Measurements from ENCODE around the gene ARMC3. TPM values are rescaled to one million over a fixed set of nuclear protein-coding genes. Genes with fewer than 3 reads are reported as not detected.
"Not testable (repeated sequence)": the region's sequence is repeated elsewhere in the genome, so short reads cannot be mapped to it uniquely, and the experiment has no call there.

The ARMC3 gene
- 10 to 100 TPM in 1 of 5 donors, 1 to 10 TPM in 4; 1.6 to 10.5 (median 7.7) TPM for polyA plus RNA-seq (ENCODE audit: insufficient read depth in 1 of 5, insufficient read length in 5 of 5, low replicate concordance in 1 of 5)
- long read RNA-seq, donor 1, partial matches to known transcripts = 6 of 7 reads
- long read RNA-seq, donor 1, other reads (novel, unspliced or antisense) = 0 of 7 reads
- long read RNA-seq, donor 2 = 0 reads
- long read RNA-seq, donor 3 = 0 reads
- long read RNA-seq, donor 4 = 0 reads
- long read RNA-seq, donor 5 = 0 reads
- long read RNA-seq, donor 6, partial matches to known transcripts = 0 of 1 reads
- long read RNA-seq, donor 6, other reads (novel, unspliced or antisense) = 0 of 1 reads
- long read RNA-seq, donor 7 = 0 reads
- long read RNA-seq, donor 8 = 0 reads

GRCh38 chr10:22927661-22928403 lies at the start of gene ARMC3:
Gene ARMC3 (plus strand): TSS chr10:22928053. CDS start chr10:22931997, 3,944 bp downstream.
- DNase-seq = peak; percentile 77

- no peak for DNase-seq
Observed at GRCh38 chr10:22891797-22892196, 36.1 kb upstream of the ARMC3 start.

GRCh38 chr10:22893781-22894180 lies 34.1 kb upstream of the ARMC3 start:
- DNase-seq = no peak

- DNase-seq = no peak
Observed at GRCh38 chr10:22894714-22895113, 33.1 kb upstream of the ARMC3 start.

- no peak for DNase-seq
Observed at GRCh38 chr10:22895252-22895651, 32.6 kb upstream of the ARMC3 start.

- no peak for DNase-seq
Observed at GRCh38 chr10:22897371-22897770, 30.5 kb upstream of the ARMC3 start.

- DNase-seq = no peak
Observed at GRCh38 chr10:22899307-22899706, 28.5 kb upstream of the ARMC3 start.

GRCh38 chr10:22899775-22900174 lies 28.1 kb upstream of the ARMC3 start:
- DNase-seq = no peak

- no peak for DNase-seq
Observed at GRCh38 chr10:22900841-22901601, 26.8 kb upstream of the ARMC3 start.

GRCh38 chr10:22902147-22902546 lies 25.7 kb upstream of the ARMC3 start:
- DNase-seq = not testable (repeated sequence)

- no peak for DNase-seq
Observed at GRCh38 chr10:22903694-22904093, 24.2 kb upstream of the ARMC3 start.

GRCh38 chr10:22906767-22907166 lies 21.1 kb upstream of the ARMC3 start:
- no peak for DNase-seq

GRCh38 chr10:22908837-22909236 lies 19.0 kb upstream of the ARMC3 start:
- DNase-seq = no peak

GRCh38 chr10:22909673-22910072 lies 18.2 kb upstream of the ARMC3 start:
- not testable (repeated sequence) for DNase-seq

GRCh38 chr10:22911067-22911466 lies 16.8 kb upstream of the ARMC3 start:
- DNase-seq = no peak

- peak; percentile 36 to 45 for DNase-seq
Observed at GRCh38 chr10:22911889-22912762, 15.7 kb upstream of the ARMC3 start.

GRCh38 chr10:22912763-22913384 lies 15.0 kb upstream of the ARMC3 start:
- no peak for DNase-seq

GRCh38 chr10:22913474-22914092 lies 14.3 kb upstream of the ARMC3 start:
- no peak for DNase-seq

- DNase-seq = no peak
Observed at GRCh38 chr10:22915314-22915713, 12.5 kb upstream of the ARMC3 start.

GRCh38 chr10:22925088-22925487 lies 2.8 kb upstream of the ARMC3 start:
- no peak for DNase-seq

All from right lung (tissue), 10 donors.